Fibroblast of the aortic adventitia (primary cell): ENCODE measurements around the gene TRIOBP. TPM values are rescaled to one million over a fixed set of nuclear protein-coding genes. Genes with fewer than 3 reads are reported as not detected.
"Not testable (repeated sequence)": the region's sequence is repeated elsewhere in the genome, so short reads cannot be mapped to it uniquely, and the experiment has no call there.

Source experiments
- DNase-seq: peaks from one replicate; pipeline ENCODE4 v3.0.0-alpha.2; 2010; ENCODE audit warnings: low read depth
- H3K4me3 ChIP-seq: 2 replicates; pipeline ENCODE4 v1.5.1; 2011; ENCODE audit warnings: low read depth, mild to moderate bottlenecking, control low read depth, low read length, moderate library complexity
- total RNA-seq: library from RNA; depleted of rRNA; stranded (reverse); fragments of >200 nt; gene quantifications from 2 replicates; pipeline ENCODE4 v1.2.3, GENCODE V29; 2012; ENCODE audit warnings: low replicate concordance
- TF ChIP-seq, protein P1 (sequence below): IDR thresholded peaks from 2 replicates; pipeline ENCODE4 v1.5.1; 2011; ENCODE audit warnings: mild to moderate bottlenecking, low read length, control low read depth, inconsistent platforms; ENCODE audit not compliant: insufficient read depth

Gene TRIOBP
- total RNA-seq, 1 donor = 151 TPM

GRCh38 chr22:37655252-37655563, 41.6 kb upstream of the TRIOBP start:
- no peak overlapping the region for H3K4me3 ChIP-seq
- TF ChIP-seq, protein P1, sequence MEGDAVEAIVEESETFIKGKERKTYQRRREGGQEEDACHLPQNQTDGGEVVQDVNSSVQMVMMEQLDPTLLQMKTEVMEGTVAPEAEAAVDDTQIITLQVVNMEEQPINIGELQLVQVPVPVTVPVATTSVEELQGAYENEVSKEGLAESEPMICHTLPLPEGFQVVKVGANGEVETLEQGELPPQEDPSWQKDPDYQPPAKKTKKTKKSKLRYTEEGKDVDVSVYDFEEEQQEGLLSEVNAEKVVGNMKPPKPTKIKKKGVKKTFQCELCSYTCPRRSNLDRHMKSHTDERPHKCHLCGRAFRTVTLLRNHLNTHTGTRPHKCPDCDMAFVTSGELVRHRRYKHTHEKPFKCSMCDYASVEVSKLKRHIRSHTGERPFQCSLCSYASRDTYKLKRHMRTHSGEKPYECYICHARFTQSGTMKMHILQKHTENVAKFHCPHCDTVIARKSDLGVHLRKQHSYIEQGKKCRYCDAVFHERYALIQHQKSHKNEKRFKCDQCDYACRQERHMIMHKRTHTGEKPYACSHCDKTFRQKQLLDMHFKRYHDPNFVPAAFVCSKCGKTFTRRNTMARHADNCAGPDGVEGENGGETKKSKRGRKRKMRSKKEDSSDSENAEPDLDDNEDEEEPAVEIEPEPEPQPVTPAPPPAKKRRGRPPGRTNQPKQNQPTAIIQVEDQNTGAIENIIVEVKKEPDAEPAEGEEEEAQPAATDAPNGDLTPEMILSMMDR = no peak
- DNase-seq = no peak

- not testable (repeated sequence) for H3K4me3 ChIP-seq, DNase-seq
These were observed 40.3 kb upstream of the TRIOBP start for GRCh38 chr22:37656583-37656982.

GRCh38 chr22:37657590-37658132, 39.2 kb upstream of the TRIOBP start:
- TF ChIP-seq, protein P1 = no peak

DNA sequence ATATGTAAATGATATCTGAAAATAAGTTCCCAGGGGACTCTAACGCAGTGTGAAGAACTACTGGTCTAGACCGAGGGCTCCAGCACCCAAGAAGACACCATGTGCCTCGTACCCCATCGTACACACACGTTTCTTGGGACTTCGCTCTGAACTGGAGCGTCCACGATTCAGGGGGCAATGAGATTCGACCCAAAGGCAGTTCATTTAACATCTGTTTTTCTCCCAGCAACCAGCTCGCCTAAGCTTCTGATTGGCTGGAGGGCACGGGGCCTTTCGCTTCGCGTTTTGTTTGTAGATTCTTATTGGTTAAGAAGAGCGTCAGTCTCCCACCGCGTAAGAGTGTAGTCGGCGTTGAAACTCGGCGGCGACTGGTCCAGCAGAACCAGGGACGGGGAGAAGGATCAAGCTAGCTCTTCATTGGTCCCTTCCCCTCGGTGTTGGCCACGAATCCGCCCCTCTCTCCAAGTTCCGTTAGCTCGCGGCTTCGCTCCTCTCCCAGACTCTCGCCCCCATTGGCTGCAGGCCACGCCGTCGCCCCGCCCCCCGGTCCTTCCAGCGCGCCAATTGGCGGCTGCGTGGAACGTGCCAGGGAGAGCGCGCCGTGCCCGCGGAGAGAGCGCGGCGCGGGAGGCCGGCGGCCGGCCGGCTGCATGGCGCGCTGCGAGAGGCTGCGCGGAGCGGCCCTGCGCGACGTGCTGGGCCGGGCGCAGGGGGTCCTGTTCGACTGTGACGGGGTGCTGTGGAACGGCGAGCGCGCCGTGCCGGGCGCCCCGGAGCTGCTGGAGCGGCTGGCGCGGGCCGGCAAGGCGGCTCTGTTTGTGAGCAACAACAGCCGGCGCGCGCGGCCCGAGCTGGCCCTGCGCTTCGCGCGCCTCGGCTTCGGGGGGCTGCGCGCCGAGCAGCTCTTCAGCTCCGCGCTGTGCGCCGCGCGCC, 38.4 kb upstream of the TRIOBP start, which contains the start of gene PDXP:
Gene PDXP, plus strand, starts transcription at position 591 of the 933 bp plus-strand sequence. Its CDS starts 60 bp downstream, at position 651.
- DNase-seq = peak; percentile 100
- TF ChIP-seq, protein P1 = no peak

More at GRCh38 chr22:37657590-37658132, 39.2 kb upstream of the TRIOBP start:
- no peak for DNase-seq
- H3K4me3 ChIP-seq = peak overlapping the region; percentile 74

GRCh38 chr22:37659066-37659896, 37.6 kb upstream of the TRIOBP start:
- DNase-seq = no peak
- TF ChIP-seq, protein P1 = no peak
- peak overlapping the region; percentile 78 for H3K4me3 ChIP-seq

More for the DNA sequence above, 38.4 kb upstream of the TRIOBP start, which contains the start of gene PDXP:
- H3K4me3 ChIP-seq = peak within 1 kb of the TSS; percentile 78

DNA sequence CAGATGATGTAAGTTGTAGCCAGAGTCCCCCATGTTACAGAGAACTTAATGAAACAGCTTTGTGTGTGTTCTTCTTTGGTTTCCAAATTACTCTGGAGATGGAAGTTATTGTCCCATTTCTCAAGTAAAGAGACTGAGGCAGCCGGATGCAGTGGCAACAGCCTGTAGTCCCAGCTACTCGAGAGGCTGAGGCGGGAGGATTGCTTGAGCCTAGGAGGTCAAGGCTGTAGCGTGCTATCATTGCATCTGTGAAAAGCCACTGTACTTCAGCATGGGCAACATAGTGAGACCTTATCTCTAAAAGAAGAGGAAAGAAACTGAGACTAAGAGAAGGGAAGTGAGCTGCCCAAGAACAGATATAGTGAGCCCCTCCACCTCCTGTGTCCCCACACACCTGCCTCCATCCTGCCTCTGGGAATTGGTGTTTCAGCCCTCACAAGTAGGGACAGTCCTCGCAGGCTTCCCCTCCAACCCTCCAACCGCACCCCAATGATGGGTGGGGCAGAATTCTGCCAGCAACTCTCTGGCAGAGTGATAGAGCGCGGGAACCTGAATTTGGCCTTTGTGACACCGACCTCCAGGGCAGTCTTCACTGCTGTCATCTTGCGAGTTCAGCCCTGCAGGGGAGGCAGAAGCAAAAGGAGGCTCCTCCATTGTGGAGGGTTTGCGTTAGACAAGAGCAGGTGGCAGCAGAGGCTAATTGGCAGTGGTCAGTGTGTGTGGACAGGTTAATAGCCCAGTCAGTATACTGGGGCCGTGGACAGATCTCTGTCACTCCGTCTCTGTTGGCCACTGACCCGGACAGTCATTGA, 36.7 kb upstream of the TRIOBP start:
- TF ChIP-seq, protein P1 = no peak
- no peak for DNase-seq
- H3K4me3 ChIP-seq = peak overlapping the region; percentile 78
